ENCODE data around the gene USP4.

The USP4 gene

DNA sequence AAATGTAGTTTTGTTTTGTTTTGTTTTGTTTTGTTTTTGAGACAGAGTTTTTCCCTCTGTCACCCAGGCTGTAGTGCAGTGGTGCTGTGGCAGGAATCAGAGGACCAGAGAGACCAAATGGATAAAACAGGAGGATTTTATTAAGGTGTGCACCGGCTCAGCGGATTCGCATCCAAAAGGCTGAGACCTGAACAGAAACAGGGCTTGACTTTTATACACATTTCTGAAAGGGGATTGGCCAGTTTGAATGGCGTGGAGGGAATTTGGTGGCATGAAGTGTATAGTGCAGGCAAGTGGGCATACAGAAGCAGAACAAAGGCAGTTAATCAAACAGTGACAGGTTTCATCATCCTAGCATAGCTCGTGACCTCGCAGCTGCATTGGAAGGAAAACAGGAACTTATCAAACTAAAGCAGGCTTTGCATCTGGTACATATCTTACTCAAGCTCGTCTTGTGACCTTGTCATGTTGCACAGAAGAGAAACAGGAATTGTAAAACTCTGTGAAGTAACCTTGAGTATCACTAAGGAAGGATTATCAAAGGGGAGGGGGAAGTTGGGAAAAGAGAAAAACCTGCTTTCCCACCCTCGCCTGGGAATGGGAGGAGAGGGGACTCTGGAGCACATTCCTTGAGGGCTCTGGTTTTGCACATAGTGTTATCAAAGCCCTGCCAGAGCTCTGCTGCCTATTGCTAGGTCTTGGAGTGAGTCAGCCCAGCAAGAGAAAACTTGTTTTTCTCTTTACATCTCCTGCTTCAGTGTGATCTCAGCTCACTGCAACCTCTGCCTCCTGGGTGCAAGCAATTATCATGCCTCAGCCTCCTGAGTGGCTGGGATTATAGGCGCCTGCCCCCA is 101.4 kb downstream of the USP4 start:
- ChIA-PET POLR2A (no interaction called here), CTCF (no interaction called here)
- no peaks in the 10 kb centered on the region for H3K36me3 ChIP-seq (ENCODE audit: control insufficient read depth in 2 of 2, insufficient read depth in 1 of 2, low read length in 2 of 2)
- peak; percentile 88; the same call in 1 of the 2 replicates for TF ChIP-seq TRIM28 (IDR thresholded peaks at IDR 0.05; ENCODE audit: borderline replicate concordance, low read length)
- TF ChIP-seq ZNF677 (tag by site-specific recombination; IDR thresholded peaks at IDR 0.05): no peak
- TF ChIP-seq, protein P1, sequence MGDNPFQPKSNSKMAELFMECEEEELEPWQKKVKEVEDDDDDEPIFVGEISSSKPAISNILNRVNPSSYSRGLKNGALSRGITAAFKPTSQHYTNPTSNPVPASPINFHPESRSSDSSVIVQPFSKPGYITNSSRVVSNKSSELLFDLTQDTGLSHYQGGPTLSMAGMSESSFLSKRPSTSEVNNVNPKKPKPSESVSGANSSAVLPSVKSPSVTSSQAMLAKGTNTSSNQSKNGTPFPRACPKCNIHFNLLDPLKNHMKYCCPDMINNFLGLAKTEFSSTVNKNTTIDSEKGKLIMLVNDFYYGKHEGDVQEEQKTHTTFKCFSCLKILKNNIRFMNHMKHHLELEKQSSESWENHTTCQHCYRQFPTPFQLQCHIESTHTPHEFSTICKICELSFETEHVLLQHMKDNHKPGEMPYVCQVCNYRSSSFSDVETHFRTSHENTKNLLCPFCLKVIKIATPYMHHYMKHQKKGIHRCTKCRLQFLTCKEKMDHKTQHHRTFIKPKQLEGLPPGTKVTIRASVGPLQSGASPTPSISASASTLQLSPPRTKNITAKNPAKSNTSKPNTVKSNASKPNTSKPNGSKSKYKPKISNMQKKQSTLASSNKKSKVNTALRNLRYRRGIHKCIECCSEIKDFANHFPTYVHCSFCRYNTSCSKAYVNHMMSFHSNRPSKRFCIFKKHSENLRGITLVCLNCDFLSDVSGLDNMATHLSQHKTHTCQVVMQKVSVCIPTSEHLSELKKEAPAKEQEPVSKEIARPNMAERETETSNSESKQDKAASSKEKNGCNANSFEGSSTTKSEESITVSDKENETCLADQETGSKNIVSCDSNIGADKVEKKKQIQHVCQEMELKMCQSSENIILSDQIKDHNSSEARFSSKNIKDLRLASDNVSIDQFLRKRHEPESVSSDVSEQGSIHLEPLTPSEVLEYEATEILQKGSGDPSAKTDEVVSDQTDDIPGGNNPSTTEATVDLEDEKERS (tag by site-specific recombination; IDR thresholded peaks at IDR 0.05): 0 out of 2 replicates have a peak, but pooled peaks have one; percentile 29
- peak; percentile 73 for TF ChIP-seq SETDB1 (IDR thresholded peaks at IDR 0.05; ENCODE audit: insufficient read length, low read length)
- TF ChIP-seq, protein P2, sequence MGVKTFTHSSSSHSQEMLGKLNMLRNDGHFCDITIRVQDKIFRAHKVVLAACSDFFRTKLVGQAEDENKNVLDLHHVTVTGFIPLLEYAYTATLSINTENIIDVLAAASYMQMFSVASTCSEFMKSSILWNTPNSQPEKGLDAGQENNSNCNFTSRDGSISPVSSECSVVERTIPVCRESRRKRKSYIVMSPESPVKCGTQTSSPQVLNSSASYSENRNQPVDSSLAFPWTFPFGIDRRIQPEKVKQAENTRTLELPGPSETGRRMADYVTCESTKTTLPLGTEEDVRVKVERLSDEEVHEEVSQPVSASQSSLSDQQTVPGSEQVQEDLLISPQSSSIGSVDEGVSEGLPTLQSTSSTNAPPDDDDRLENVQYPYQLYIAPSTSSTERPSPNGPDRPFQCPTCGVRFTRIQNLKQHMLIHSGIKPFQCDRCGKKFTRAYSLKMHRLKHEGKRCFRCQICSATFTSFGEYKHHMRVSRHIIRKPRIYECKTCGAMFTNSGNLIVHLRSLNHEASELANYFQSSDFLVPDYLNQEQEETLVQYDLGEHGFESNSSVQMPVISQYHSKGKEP (tag by site-specific recombination; IDR thresholded peaks at IDR 0.05): no peak
- TF ChIP-seq MYNN (tag by site-specific recombination; IDR thresholded peaks at IDR 0.05; ENCODE audit: borderline replicate concordance): no peak
- no peak for TF ChIP-seq ZNF629 (tag by site-specific recombination; IDR thresholded peaks at IDR 0.05)
- 0 out of 2 replicates have a peak, but pooled peaks have one; percentile 10 for TF ChIP-seq RBAK (tag by site-specific recombination; IDR thresholded peaks at IDR 0.05)
- TF ChIP-seq, protein P3, sequence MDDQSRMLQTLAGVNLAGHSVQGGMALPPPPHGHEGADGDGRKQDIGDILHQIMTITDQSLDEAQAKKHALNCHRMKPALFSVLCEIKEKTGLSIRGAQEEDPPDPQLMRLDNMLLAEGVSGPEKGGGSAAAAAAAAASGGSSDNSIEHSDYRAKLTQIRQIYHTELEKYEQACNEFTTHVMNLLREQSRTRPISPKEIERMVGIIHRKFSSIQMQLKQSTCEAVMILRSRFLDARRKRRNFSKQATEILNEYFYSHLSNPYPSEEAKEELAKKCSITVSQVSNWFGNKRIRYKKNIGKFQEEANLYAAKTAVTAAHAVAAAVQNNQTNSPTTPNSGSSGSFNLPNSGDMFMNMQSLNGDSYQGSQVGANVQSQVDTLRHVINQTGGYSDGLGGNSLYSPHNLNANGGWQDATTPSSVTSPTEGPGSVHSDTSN (CRISPR knock-in tag; IDR thresholded peaks at IDR 0.05): no peak
- TF ChIP-seq SCRT1 (tag by site-specific recombination; IDR thresholded peaks at IDR 0.05; ENCODE audit: borderline replicate concordance): no peak
- TF ChIP-seq YY2 (tag by site-specific recombination; IDR thresholded peaks at IDR 0.05): no peak
- no peaks in the 10 kb centered on the region for H3K9me3 ChIP-seq (ENCODE audit: control insufficient read depth, insufficient read depth, low read depth, low read length)
- H3K4me1 ChIP-seq (ENCODE audit: control insufficient read depth, insufficient read depth, low read length): no peaks in the 10 kb centered on the region
- H3K4me3 ChIP-seq (ENCODE audit: low read depth, low read length): no peak overlapping the region
- no peak overlapping the region for H3K27ac ChIP-seq (ENCODE audit: extremely low read depth, low read depth, low read length)

DNA sequence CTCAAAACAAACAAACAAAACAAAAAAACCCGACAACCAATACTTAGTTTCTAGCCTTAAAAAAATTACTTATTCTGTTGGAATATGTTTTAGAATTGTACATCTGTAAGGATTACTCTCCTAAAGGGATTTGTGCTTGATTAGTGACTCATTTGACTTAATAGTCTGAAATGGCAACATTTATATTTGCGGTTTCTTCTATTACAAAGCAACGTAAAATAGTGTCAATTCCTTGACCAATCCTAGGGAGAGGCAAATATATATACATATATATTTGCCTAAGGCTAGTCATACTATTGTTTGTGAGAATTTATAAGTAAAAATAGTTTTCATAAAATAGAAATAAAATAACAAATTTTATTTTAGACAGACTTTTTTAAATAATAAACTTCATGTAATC is 102.5 kb downstream of the USP4 start:
- ChIA-PET POLR2A (no interaction called here), CTCF (no interaction called here)
- Histone ChIP-seq H3K27ac (ENCODE audit: extremely low read depth, low read depth, low read length) (no peak overlapping the region), H3K9me3 (ENCODE audit: control insufficient read depth, insufficient read depth, low read depth, low read length) (no peaks in the 10 kb centered on the region), H3K4me1 (ENCODE audit: control insufficient read depth, insufficient read depth, low read length) (no peaks in the 10 kb centered on the region), H3K36me3 (ENCODE audit: control insufficient read depth in 2 of 2, insufficient read depth in 1 of 2, low read length in 2 of 2) (no peaks in the 10 kb centered on the region), H3K4me3 (ENCODE audit: low read depth, low read length) (no peak overlapping the region)
- no peak for TF ChIP-seq ZSCAN30 (tag by site-specific recombination; IDR thresholded peaks at IDR 0.05)
- no peak for TF ChIP-seq SETDB1 (IDR thresholded peaks at IDR 0.05; ENCODE audit: insufficient read length, low read length)
- no peak for TF ChIP-seq ZNF133 (tag by site-specific recombination; IDR thresholded peaks at IDR 0.05)
- TF ChIP-seq, protein P4, sequence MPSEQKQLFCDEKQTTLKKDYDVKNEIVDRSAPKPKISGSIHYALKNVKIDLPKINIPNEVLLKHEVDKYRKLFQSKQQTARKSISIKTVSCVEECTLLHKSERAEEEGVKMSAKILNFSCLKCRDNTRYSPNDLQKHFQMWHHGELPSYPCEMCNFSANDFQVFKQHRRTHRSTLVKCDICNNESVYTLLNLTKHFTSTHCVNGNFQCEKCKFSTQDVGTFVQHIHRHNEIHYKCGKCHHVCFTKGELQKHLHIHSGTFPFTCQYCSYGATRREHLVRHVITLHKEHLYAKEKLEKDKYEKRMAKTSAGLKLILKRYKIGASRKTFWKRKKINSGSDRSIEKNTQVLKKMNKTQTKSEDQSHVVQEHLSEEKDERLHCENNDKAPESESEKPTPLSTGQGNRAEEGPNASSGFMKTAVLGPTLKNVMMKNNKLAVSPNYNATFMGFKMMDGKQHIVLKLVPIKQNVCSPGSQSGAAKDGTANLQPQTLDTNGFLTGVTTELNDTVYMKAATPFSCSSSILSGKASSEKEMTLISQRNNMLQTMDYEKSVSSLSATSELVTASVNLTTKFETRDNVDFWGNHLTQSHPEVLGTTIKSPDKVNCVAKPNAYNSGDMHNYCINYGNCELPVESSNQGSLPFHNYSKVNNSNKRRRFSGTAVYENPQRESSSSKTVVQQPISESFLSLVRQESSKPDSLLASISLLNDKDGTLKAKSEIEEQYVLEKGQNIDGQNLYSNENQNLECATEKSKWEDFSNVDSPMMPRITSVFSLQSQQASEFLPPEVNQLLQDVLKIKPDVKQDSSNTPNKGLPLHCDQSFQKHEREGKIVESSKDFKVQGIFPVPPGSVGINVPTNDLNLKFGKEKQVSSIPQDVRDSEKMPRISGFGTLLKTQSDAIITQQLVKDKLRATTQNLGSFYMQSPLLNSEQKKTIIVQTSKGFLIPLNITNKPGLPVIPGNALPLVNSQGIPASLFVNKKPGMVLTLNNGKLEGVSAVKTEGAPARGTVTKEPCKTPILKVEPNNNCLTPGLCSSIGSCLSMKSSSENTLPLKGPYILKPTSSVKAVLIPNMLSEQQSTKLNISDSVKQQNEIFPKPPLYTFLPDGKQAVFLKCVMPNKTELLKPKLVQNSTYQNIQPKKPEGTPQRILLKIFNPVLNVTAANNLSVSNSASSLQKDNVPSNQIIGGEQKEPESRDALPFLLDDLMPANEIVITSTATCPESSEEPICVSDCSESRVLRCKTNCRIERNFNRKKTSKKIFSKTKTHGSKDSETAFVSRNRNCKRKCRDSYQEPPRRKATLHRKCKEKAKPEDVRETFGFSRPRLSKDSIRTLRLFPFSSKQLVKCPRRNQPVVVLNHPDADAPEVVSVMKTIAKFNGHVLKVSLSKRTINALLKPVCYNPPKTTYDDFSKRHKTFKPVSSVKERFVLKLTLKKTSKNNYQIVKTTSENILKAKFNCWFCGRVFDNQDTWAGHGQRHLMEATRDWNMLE (tag by site-specific recombination; conservative IDR thresholded peaks at IDR 0.05; ENCODE audit: low read depth): no peak
- no peak for TF ChIP-seq ZNF223 (tag by site-specific recombination; IDR thresholded peaks at IDR 0.05)
- no peak for TF ChIP-seq ZNF341 (tag by site-specific recombination; IDR thresholded peaks at IDR 0.05; ENCODE audit: low read depth)
- no peak for TF ChIP-seq GLIS2 (tag by site-specific recombination; IDR thresholded peaks at IDR 0.05)
- no peak for TF ChIP-seq ZNF157 (tag by site-specific recombination; IDR thresholded peaks at IDR 0.05)
- no peak for TF ChIP-seq TCF7L2 (IDR thresholded peaks at IDR 0.05; ENCODE audit: borderline replicate concordance, low read depth, low read length)
- TF ChIP-seq, protein P5, sequence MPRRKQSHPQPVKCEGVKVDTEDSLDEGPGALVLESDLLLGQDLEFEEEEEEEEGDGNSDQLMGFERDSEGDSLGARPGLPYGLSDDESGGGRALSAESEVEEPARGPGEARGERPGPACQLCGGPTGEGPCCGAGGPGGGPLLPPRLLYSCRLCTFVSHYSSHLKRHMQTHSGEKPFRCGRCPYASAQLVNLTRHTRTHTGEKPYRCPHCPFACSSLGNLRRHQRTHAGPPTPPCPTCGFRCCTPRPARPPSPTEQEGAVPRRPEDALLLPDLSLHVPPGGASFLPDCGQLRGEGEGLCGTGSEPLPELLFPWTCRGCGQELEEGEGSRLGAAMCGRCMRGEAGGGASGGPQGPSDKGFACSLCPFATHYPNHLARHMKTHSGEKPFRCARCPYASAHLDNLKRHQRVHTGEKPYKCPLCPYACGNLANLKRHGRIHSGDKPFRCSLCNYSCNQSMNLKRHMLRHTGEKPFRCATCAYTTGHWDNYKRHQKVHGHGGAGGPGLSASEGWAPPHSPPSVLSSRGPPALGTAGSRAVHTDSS (tag by site-specific recombination; IDR thresholded peaks at IDR 0.05): no peak
